SHP77 treated with DMSO at 0.1 percent for 48 hours (cell line): ENCODE measurements around the gene SPANXN1.
"Not testable (repeated sequence)": the region's sequence is repeated elsewhere in the genome, so short reads cannot be mapped to it uniquely, and the experiment has no call there.

Experiments used
- DNase-seq: peaks from one replicate; lab custom pipeline; 2025; lab: John Stamatoyannopoulos, UW

The SPANXN1 gene, protein sequence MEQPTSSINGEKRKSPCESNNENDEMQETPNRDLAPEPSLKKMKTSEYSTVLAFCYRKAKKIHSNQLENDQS

DNA sequence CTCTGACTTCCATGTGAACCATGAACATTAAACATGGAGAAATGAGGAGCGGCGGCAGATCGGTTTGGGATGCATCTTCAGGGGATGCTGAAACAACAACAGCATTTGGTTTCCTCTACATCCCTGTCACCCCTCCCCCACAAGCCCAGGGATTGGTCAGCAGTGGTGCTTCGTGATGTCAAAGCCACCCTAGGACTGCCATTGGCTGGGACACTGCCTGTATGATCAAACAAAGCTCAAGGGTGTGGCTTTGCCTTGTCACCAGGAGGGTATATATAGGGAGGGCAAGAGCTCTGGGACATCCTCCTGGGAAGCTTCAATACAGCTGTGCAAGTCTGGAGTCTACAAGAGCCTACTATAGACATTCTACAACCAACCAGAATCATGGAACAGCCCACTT lies at the start of gene SPANXN1:
SPANXN1 (plus strand) TSS at position 301 of the 400 bp plus-strand sequence; CDS start at position 385, 84 bp downstream.
- not testable (repeated sequence) for DNase-seq

DNA sequence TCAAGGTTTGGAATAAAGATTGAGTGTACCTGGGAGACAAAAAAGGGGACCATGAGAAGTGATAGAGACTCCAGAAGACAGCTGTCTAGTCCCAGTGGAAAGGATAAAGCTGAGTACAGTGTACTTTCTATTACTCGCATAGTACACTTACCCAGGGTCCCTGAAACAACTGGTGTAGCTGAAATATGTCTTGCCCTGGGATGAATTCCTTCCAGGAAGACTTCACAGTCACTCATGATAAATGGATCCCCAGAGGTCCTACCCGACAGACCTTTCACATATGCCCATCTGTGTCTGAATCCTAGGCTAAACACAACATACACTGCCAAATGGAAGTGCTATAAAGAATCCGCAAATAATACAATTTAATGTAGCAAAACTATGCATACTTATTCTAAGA lies 48.2 kb upstream of the SPANXN1 start:
- DNase-seq, result no peak

DNA sequence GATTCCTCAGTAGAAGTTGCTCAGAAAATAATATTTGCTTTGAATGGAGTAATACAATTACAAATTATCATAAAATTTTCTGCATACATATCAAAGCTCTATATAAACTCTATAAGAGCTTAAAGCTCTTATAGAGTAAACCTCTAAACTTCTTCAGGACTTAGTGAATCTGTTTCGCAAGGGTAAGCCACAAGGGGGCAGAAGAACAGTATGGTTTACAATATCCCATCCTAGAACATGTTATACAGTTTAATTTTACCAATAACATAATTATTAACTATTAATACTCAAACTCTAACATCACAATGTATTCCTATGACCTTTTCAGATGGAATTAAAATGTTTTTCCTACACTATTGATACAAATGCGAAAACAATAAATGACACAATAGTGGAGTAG lies 33.8 kb upstream of the SPANXN1 start:
- no peak for DNase-seq

DNA sequence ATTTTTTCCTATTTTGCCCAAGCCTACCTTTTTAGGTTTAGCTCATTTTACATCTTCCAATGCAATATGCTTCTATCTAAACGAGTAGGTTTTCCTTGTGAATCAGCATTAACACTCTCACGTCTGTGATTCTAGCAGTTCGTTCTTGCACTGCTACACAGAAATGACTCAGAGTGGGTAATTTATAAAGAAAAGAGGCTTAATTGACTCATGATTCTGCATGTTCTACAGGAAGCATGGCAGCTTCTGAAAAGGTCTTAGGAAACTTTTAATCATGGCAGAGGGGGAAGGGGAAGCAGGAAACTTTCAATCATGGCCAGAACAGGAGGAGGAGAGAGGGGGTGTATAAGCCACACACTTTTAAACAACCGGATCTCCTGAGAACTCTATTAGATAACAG lies 44.9 kb downstream of the SPANXN1 start:
- no peak for DNase-seq
